Ascending aorta (tissue), 2 donors: Measurements from ENCODE around the gene SEPTIN5. TPM values are rescaled to one million over a fixed set of nuclear protein-coding genes. Genes with fewer than 3 reads are reported as not detected.

ENCODE experiments used
- DNase-seq, 2 donors: peaks; one replicate each; pipeline ENCODE4 v3.0.0-alpha.2; 2019; ENCODE audit warnings: low spot score in 2 of 2
- H3K27ac ChIP-seq, 2 donors: fragments of 200-600 bp; sonication (generic); one replicate each; pipeline ENCODE4 v1.5.1; 2016 to 2017; ENCODE audit warnings: mild to moderate bottlenecking in 1 of 2
- H3K27me3 ChIP-seq: fragments of 200-600 bp; sonication (generic); one replicate; pipeline ENCODE4 v1.5.1; 2017
- H3K36me3 ChIP-seq, 2 donors: fragments of 200-600 bp; sonication (generic); one replicate each; pipeline ENCODE4 v1.5.1; 2016
- H3K4me1 ChIP-seq, 2 donors: fragments of 200-600 bp; sonication (generic); one replicate each; pipeline ENCODE4 v1.5.1; 2016 to 2017; ENCODE audit warnings: mild to moderate bottlenecking in 1 of 2
- H3K4me3 ChIP-seq, 2 donors: fragments of 200-600 bp; sonication (generic); one replicate each; pipeline ENCODE4 v1.5.1; 2016 to 2017; ENCODE audit warnings: mild to moderate bottlenecking in 1 of 2
- H3K9me3 ChIP-seq, 2 donors: fragments of 200-600 bp; sonication (generic); one replicate each; pipeline ENCODE4 v1.5.1; 2016
- intact Hi-C: fragments of 100-400 bp; cut with DNase I; formaldehyde crosslinking; loops from one replicate; pipeline ENCODE4 v1.15.1; 2023
- total RNA-seq: library from RNA; depleted of rRNA; stranded (reverse); fragments of >200 nt; gene quantifications from one replicate; pipeline ENCODE4 v1.1.0, GENCODE V29; 2016
- TF ChIP-seq, protein P1 (sequence below), 3 experiments: fragments of 200-600 bp in 2 of 3; fragments of 450-650 bp in 1 of 3; sonication (generic) in 2 of 3; IDR thresholded peaks; one replicate each; pipeline ENCODE4 v1.5.1; 2016 to 2019; ENCODE audit warnings: antibody characterized with exemption in 3 of 3, mild to moderate bottlenecking in 1 of 3, moderate library complexity in 1 of 3

The SEPTIN5 gene
- total RNA-seq, 1 donor from 2014 or later: 105 TPM

DNA sequence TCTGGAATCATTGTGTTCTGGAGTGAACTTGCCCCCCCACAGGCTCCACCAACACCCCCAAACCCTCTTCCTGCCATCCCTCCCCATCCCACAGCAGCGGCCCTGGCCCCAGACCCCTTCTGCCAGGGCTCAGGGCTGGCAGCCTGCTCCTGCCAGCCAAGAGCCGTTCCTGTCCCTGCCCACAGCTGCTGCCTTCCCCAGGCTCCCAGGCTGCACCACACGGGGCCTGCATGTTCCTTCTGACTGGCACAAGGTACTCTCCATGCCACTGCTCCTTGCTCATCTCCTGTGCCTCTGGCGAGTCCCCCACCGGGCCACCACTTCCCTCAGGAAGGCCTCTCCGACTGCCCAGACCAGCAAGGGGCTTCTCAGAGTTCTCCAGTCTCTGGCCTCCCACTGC lies 14.0 kb downstream of the SEPTIN5 start:
- TF ChIP-seq, protein P1, sequence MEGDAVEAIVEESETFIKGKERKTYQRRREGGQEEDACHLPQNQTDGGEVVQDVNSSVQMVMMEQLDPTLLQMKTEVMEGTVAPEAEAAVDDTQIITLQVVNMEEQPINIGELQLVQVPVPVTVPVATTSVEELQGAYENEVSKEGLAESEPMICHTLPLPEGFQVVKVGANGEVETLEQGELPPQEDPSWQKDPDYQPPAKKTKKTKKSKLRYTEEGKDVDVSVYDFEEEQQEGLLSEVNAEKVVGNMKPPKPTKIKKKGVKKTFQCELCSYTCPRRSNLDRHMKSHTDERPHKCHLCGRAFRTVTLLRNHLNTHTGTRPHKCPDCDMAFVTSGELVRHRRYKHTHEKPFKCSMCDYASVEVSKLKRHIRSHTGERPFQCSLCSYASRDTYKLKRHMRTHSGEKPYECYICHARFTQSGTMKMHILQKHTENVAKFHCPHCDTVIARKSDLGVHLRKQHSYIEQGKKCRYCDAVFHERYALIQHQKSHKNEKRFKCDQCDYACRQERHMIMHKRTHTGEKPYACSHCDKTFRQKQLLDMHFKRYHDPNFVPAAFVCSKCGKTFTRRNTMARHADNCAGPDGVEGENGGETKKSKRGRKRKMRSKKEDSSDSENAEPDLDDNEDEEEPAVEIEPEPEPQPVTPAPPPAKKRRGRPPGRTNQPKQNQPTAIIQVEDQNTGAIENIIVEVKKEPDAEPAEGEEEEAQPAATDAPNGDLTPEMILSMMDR (IDR thresholded peaks at IDR 0.05): no peak
- Histone ChIP-seq H3K27me3 (no peaks in the 10 kb centered on the region), H3K9me3 (no peaks in the 10 kb centered on the region), H3K4me3 (no peak overlapping the region), H3K36me3 (no peaks in the 10 kb centered on the region), H3K4me1 (peaks cover 0 to 6% of the 10 kb centered on the region in 2 donors), H3K27ac (no peak overlapping the region)
- intact Hi-C loops: no loop called here
- no peak for DNase-seq

DNA sequence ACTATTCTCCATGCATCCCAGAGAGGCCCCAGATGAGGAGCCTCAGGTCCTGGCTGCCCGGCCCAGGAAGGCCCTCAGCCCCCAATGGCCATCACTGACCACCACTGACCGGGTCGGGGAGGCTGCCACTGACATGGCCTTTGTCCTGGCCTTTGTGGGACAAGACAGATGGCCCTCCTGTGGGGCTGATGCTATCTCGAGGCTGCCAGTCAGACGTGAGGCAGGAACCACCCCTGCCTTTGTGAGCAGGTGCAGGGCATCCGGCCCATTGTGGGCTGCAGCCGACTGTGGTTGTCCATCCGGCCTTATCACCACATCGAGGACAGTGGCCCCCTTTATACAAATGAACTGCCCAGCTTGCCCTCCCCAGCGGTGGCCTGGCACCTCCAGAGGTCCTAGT lies 14.5 kb downstream of the SEPTIN5 start:
- TF ChIP-seq, protein P1 (IDR thresholded peaks at IDR 0.05): no peak
- H3K27me3 ChIP-seq: no peaks in the 10 kb centered on the region
- H3K4me3 ChIP-seq: no peak overlapping the region
- intact Hi-C loops: no loop called here
- H3K27ac ChIP-seq: no peak overlapping the region
- DNase-seq: no peak
- no peaks in the 10 kb centered on the region for H3K9me3 ChIP-seq
- peaks cover 0 to 6% of the 10 kb centered on the region in 2 donors for H3K4me1 ChIP-seq
- no peaks in the 10 kb centered on the region for H3K36me3 ChIP-seq

- TF ChIP-seq, protein P1 (IDR thresholded peaks at IDR 0.05): no peak
- H3K4me3 ChIP-seq: no peak overlapping the region
- no peaks in the 10 kb centered on the region for H3K27me3 ChIP-seq
- H3K4me1 ChIP-seq: peaks cover 0 to 6% of the 10 kb centered on the region in 2 donors
- no peaks in the 10 kb centered on the region for H3K9me3 ChIP-seq
- no peaks in the 10 kb centered on the region for H3K36me3 ChIP-seq
- H3K27ac ChIP-seq: no peak overlapping the region
- intact Hi-C loops: no loop called here
- no peak for DNase-seq
Measured at GRCh38 chr22:19729507-19729906, 15.2 kb downstream of the SEPTIN5 start.

DNA sequence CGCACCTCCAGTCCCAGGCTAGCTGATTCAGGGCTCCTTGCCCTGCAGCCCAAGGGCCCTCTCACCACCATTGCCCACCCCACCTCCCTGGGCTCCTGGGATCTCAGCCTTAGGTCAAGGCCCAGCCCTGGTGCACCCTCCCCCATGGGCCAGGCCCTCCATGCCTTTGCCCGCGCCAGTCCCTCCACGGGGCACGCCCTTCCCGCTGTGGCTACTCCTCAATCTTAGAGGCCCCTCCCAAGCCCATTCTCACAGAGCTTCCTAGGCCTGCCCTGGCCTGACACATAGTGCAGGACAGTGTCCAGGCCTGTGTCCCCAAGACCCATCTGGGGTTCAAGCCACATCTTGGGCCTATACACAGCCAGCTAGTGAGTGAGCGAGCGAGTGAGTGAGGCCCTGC lies 15.9 kb downstream of the SEPTIN5 start:
- Histone ChIP-seq H3K27me3 (no peaks in the 10 kb centered on the region), H3K36me3 (no peaks in the 10 kb centered on the region), H3K27ac (no peak overlapping the region), H3K4me1 (peaks cover 0 to 6% of the 10 kb centered on the region in 2 donors), H3K9me3 (no peaks in the 10 kb centered on the region), H3K4me3 (no peak overlapping the region)
- TF ChIP-seq, protein P1 (IDR thresholded peaks at IDR 0.05): no peak
- no peak for DNase-seq
- intact Hi-C loops: loop anchor here (1.0 kb wide), 1 partner anchor 180 kb away; no protein-coding TSS in a partner anchor

GRCh38 chr22:19730655-19731360 lies 16.5 kb downstream of the SEPTIN5 start:
- H3K9me3 ChIP-seq: no peaks in the 10 kb centered on the region
- DNase-seq: peak in 1 of 2 donors; percentile 85
- H3K4me3 ChIP-seq: peak overlapping the region; percentile 28 to 56
- intact Hi-C loops: loop anchor here (1.0 kb wide), 1 partner anchor 179 kb away; no protein-coding TSS in a partner anchor
- peaks cover 0 to 6% of the 10 kb centered on the region in 2 donors for H3K4me1 ChIP-seq
- no peaks in the 10 kb centered on the region for H3K27me3 ChIP-seq
- no peak overlapping the region for H3K27ac ChIP-seq
- TF ChIP-seq, protein P1 (IDR thresholded peaks at IDR 0.05): peak; percentile 93 to 98 (median 96)
- no peaks in the 10 kb centered on the region for H3K36me3 ChIP-seq
